ENCODE data around the gene SPATA2.

DNA sequence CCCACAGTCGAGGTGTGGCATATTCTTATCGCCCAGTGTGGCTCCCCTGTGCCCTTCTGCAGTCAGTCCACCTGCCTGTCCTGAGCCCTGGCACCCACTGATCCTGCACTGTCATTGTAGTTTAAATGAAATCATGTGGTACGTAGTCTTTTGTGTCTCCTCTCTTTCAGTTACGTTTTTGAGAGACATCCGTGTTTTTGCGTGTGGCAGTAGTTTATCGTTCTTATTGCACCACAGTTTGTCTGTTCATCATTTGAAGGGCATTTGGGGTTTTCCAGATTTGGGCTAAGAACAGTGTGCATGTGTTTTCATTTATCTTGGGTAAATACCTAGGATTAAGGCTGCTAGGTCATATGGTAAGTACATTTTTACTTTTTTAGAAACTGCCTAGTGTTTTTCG lies 49.3 kb downstream of the SPATA2 start:
- TF ChIP-seq, protein P1, sequence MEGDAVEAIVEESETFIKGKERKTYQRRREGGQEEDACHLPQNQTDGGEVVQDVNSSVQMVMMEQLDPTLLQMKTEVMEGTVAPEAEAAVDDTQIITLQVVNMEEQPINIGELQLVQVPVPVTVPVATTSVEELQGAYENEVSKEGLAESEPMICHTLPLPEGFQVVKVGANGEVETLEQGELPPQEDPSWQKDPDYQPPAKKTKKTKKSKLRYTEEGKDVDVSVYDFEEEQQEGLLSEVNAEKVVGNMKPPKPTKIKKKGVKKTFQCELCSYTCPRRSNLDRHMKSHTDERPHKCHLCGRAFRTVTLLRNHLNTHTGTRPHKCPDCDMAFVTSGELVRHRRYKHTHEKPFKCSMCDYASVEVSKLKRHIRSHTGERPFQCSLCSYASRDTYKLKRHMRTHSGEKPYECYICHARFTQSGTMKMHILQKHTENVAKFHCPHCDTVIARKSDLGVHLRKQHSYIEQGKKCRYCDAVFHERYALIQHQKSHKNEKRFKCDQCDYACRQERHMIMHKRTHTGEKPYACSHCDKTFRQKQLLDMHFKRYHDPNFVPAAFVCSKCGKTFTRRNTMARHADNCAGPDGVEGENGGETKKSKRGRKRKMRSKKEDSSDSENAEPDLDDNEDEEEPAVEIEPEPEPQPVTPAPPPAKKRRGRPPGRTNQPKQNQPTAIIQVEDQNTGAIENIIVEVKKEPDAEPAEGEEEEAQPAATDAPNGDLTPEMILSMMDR (conservative IDR thresholded peaks at IDR 0.05) = no peak
- no peak for TF ChIP-seq ZFX (IDR thresholded peaks at IDR 0.05)

Measured in C4-2B (cell line).